ENCODE measurements around the gene ZNF576.
"Not testable (repeated sequence)": the region's sequence is repeated elsewhere in the genome, so short reads cannot be mapped to it uniquely, and the experiment has no call there.

The ZNF576 gene

GRCh38 chr19:43600326-43600725 is 3.9 kb downstream of the ZNF576 start:
- not testable (repeated sequence) for DNase-seq

GRCh38 chr19:43605875-43606568 is 9.6 kb downstream of the ZNF576 start:
- no peak for DNase-seq

GRCh38 chr19:43606569-43607229 is 10.3 kb downstream of the ZNF576 start:
- DNase-seq: peak; percentile 68

GRCh38 chr19:43607238-43608205 is 11.1 kb downstream of the ZNF576 start:
- DNase-seq: no peak

- no peak for DNase-seq
Measured at GRCh38 chr19:43609872-43610271, 13.5 kb downstream of the ZNF576 start.

- no peak for DNase-seq
Measured at GRCh38 chr19:43610493-43610892, 14.1 kb downstream of the ZNF576 start.

GRCh38 chr19:43611788-43612187 is 15.4 kb downstream of the ZNF576 start, which contains the start of gene SRRM5:
SRRM5 (plus strand) TSS chr19:43612088; CDS start chr19:43612122, 34 bp downstream.
- no peak for DNase-seq

GRCh38 chr19:43612374-43612773 is 16.0 kb downstream of the ZNF576 start:
- DNase-seq: no peak

- no peak for DNase-seq
Measured at GRCh38 chr19:43616306-43616705, 19.9 kb downstream of the ZNF576 start.

- no peak for DNase-seq
Measured at GRCh38 chr19:43616954-43617353, 20.6 kb downstream of the ZNF576 start.

- DNase-seq: no peak
Measured at GRCh38 chr19:43618921-43619261, 22.5 kb downstream of the ZNF576 start.

GRCh38 chr19:43619262-43620060 is 23.1 kb downstream of the ZNF576 start, which contains the start of gene ZNF428:
ZNF428 (minus strand) TSS chr19:43619629; CDS start chr19:43614304, 5,325 bp downstream.
- peak; percentile 99 for DNase-seq

GRCh38 chr19:43620061-43621001 is 23.9 kb downstream of the ZNF576 start:
- DNase-seq: no peak

- DNase-seq: no peak
Measured at GRCh38 chr19:43622070-43622469, 25.7 kb downstream of the ZNF576 start.

- no peak for DNase-seq
Measured at GRCh38 chr19:43622956-43623355, 26.6 kb downstream of the ZNF576 start.

GRCh38 chr19:43623889-43624670 is 27.7 kb downstream of the ZNF576 start:
- DNase-seq: no peak

- no peak for DNase-seq
Measured at GRCh38 chr19:43624933-43625332, 28.5 kb downstream of the ZNF576 start.

GRCh38 chr19:43625918-43626579 is 29.7 kb downstream of the ZNF576 start:
- no peak for DNase-seq

GRCh38 chr19:43626838-43627237 is 30.4 kb downstream of the ZNF576 start:
- DNase-seq: no peak

Data from NCI-H526 treated with DMSO at 0.1 percent for 48 hours (cell line).